GM12878 (cell line): ENCODE measurements around the gene GRIP2. TPM values are rescaled to one million over a fixed set of nuclear protein-coding genes. Genes with fewer than 3 reads are reported as not detected.

Source experiments
- ATAC-seq: fragments of 200-7000 bp; cut with Tn5 transposase; 3 replicates; pipeline ENCODE4 v1.9.1; 2020; ENCODE audit warnings: mild to moderate bottlenecking, moderate library complexity
- BruUV-seq: library from RNA; stranded (reverse); fragments of 400-500 nt; replicated peaks from 2 replicates; lab custom pipeline; 2021; lab: Mats Ljungman, UMichigan
- CTCF ChIA-PET: fragments of 300-600 bp; sonication (Branson Sonifier 250); formaldehyde crosslinking; extraction: SDS; loops from one replicate; lab custom pipeline; 2021; ENCODE audit warnings: inconsistent platforms; lab: Yijun Ruan, JAX
- POLR2A ChIA-PET: fragments of 350-600 bp; formaldehyde crosslinking; extraction: SDS; loops from one replicate; lab custom pipeline; 2021; ENCODE audit warnings: inconsistent platforms; lab: Charles Lee
- RAD21 ChIA-PET: fragments of 300-600 bp; sonication (Branson Sonifier 250); formaldehyde crosslinking; loops from one replicate; lab custom pipeline; 2023; ENCODE audit warnings: antibody characterized with exemption; ENCODE audit not compliant: unreplicated experiment; lab: Charles Lee
- SMC1A ChIA-PET: fragments of 300-600 bp; sonication (Branson Sonifier 250); formaldehyde crosslinking; loops from one replicate; lab custom pipeline; 2023; ENCODE audit not compliant: unreplicated experiment, uncharacterized antibody; lab: Charles Lee
- DNase-seq: peaks from one replicate; pipeline ENCODE4 v3.0.0-alpha.2; 2011; ENCODE audit warnings: low read depth, low spot score
- FAIRE-seq: peaks from 3 replicates; lab custom pipeline; 2011; peaks lifted over from hg19 to GRCh38; lab: Jason Lieb, UNC
- H2AFZ ChIP-seq: 2 replicates; pipeline ENCODE4 v1.6.0; 2011; ENCODE audit warnings: low read depth, low read length, control low read depth; ENCODE audit not compliant: control insufficient read depth
- H3K27ac ChIP-seq: 2 replicates; pipeline ENCODE4 v1.5.1; 2011; ENCODE audit warnings: control low read depth; ENCODE audit not compliant: control insufficient read depth, insufficient read depth
- H3K27me3 ChIP-seq, 2 experiments: replicated peaks in 1 of 2; 2 replicates each; pipeline versions ENCODE4 v1.6.0 to v1.6.1; 2011; ENCODE audit warnings: low read length in 1 of 2; ENCODE audit not compliant: control insufficient read depth in 2 of 2, insufficient read depth in 2 of 2
- H3K36me3 ChIP-seq, 2 experiments: 2 replicates each; pipeline ENCODE4 v1.5.1; 2011; ENCODE audit warnings: low read length in 1 of 2; ENCODE audit not compliant: control insufficient read depth in 2 of 2, insufficient read depth in 2 of 2
- H3K4me1 ChIP-seq: 2 replicates; pipeline ENCODE4 v1.6.1; 2011; ENCODE audit warnings: mild to moderate bottlenecking, low read length, moderate library complexity, mixed read lengths; ENCODE audit not compliant: control insufficient read depth, insufficient read depth
- H3K4me2 ChIP-seq: 2 replicates; pipeline ENCODE4 v1.6.0; 2011; ENCODE audit warnings: control low read depth; ENCODE audit not compliant: control insufficient read depth, insufficient read depth
- H3K4me3 ChIP-seq: fragments of 200-600 bp; sonication (generic); 2 replicates; pipeline ENCODE4 v1.5.1; 2016
- H3K79me2 ChIP-seq: 2 replicates; pipeline ENCODE4 v1.6.0; 2011; ENCODE audit warnings: low read length; ENCODE audit not compliant: control insufficient read depth, insufficient read depth
- H3K9ac ChIP-seq: 2 replicates; pipeline ENCODE4 v1.8.0; 2011; ENCODE audit warnings: low read length, control low read depth, mixed read lengths; ENCODE audit not compliant: control insufficient read depth, insufficient read depth
- H3K9me3 ChIP-seq: replicated peaks from 3 replicates; pipeline ENCODE4 v1.5.1; 2011; ENCODE audit warnings: mild to moderate bottlenecking, low read length; ENCODE audit not compliant: control insufficient read depth, insufficient read depth
- H4K20me1 ChIP-seq: 2 replicates; pipeline ENCODE4 v1.6.0; 2011; ENCODE audit not compliant: control insufficient read depth, insufficient read depth
- ATF3 ChIP-seq: IDR thresholded peaks from 2 replicates; pipeline ENCODE4 v1.6.1; 2011; ENCODE audit warnings: low read depth, mild to moderate bottlenecking, low read length, moderate library complexity, borderline replicate concordance; ENCODE audit errors: extremely low read depth
- CHD4 ChIP-seq: fragments of 200-600 bp; sonication (generic); IDR thresholded peaks from 2 replicates; pipeline ENCODE4 v1.6.1; 2016; ENCODE audit warnings: mild to moderate bottlenecking
- DPF2 ChIP-seq: fragments of 450-650 bp; IDR thresholded peaks from 2 replicates; pipeline ENCODE4 v1.6.1; 2017; ENCODE audit warnings: mild to moderate bottlenecking
- FOXK2 ChIP-seq: fragments of 450-650 bp; IDR thresholded peaks from 2 replicates; pipeline ENCODE4 v1.6.1; 2017; ENCODE audit warnings: mild to moderate bottlenecking, moderate library complexity
- IRF5 ChIP-seq: fragments of 450-650 bp; IDR thresholded peaks from 2 replicates; pipeline ENCODE4 v1.6.1; 2017; ENCODE audit warnings: borderline replicate concordance
- MAX ChIP-seq: IDR thresholded peaks from 2 replicates; pipeline ENCODE4 v1.6.1; 2012; ENCODE audit warnings: low read depth, low read length, improper control_type of control experiment
- RB1 ChIP-seq: fragments of 450-650 bp; formaldehyde crosslinking; IDR thresholded peaks from 2 replicates; pipeline ENCODE4 v1.6.1; 2017; ENCODE audit warnings: mild to moderate bottlenecking, borderline replicate concordance
- SP1 ChIP-seq: IDR thresholded peaks from one replicate; pipeline ENCODE4 v1.6.1; 2011; ENCODE audit warnings: low read depth, low read length
- TCF12 ChIP-seq: IDR thresholded peaks from 2 replicates; pipeline ENCODE4 v1.6.1; 2011; ENCODE audit warnings: low read depth, mild to moderate bottlenecking, low read length
- USF1 ChIP-seq: IDR thresholded peaks from 2 replicates; pipeline ENCODE4 v1.6.1; 2011; ENCODE audit warnings: borderline replicate concordance, low read depth, mild to moderate bottlenecking, moderate library complexity, mixed read lengths, low read length; ENCODE audit not compliant: insufficient read depth; ENCODE audit errors: extremely low read length
- ZBTB11 ChIP-seq: fragments of 450-650 bp; formaldehyde crosslinking; IDR thresholded peaks from 2 replicates; pipeline ENCODE4 v1.5.0; 2022; ENCODE audit warnings: mild to moderate bottlenecking, missing genetic modification characterization
- ZNF217 ChIP-seq: fragments of 450-650 bp; IDR thresholded peaks from 2 replicates; pipeline ENCODE4 v1.6.1; 2017; ENCODE audit warnings: antibody characterized with exemption, mild to moderate bottlenecking
- ZNF384 ChIP-seq: IDR thresholded peaks from 2 replicates; pipeline ENCODE4 v1.6.1; 2012; ENCODE audit warnings: low read depth, mild to moderate bottlenecking, low read length, improper control_type of control experiment, borderline replicate concordance
- ZNF687 ChIP-seq: fragments of 450-650 bp; IDR thresholded peaks from 2 replicates; pipeline ENCODE4 v1.6.1; 2017; ENCODE audit warnings: mild to moderate bottlenecking, moderate library complexity
- ZSCAN29 ChIP-seq: fragments of 450-650 bp; IDR thresholded peaks from 2 replicates; pipeline ENCODE4 v1.6.1; 2017; ENCODE audit warnings: mild to moderate bottlenecking, moderate library complexity
- WGBS: methylation state at CpG from one replicate; pipeline ENCODE4 v1.1.6; 2016; ENCODE audit warnings: low lambda C conversion rate; ENCODE audit not compliant: insufficient replicate concordance, insufficient coverage; ENCODE audit errors: missing lambda C conversion rate; 5-methylcytosine and 5-hydroxymethylcytosine counted together
- in situ Hi-C: fragments of 300-500 bp; cut with MboI; formaldehyde crosslinking; loops from 9 replicates; pipeline ENCODE4 v1.14.3; 2018; ENCODE audit warnings: mixed read lengths
- intact Hi-C: fragments of 100-400 bp; cut with micrococcal nuclease; formaldehyde crosslinking; loops from one replicate; pipeline ENCODE4 v1.14.2; 2022; ENCODE audit not compliant: unreplicated experiment
- polyA plus RNA-seq, 11 experiments: library from polyadenylated mRNA; depleted of rRNA in 4 of 11; unstranded in 6 of 11; stranded (reverse) in 5 of 11; fragments of >200 nt; fragmentation: Nextera tagmentation in 4 of 11; fragmentation: Illumina TruSeq in 1 of 11; extraction: Ambion mirVana in 4 of 11; extraction: Trizol in 1 of 11; gene quantifications; 1 replicate in 1 of 11; 2 replicates in 10 of 11; pipeline versions ENCODE4 v1.2.1 to v1.2.3, GENCODE V29; 2011 to 2016; ENCODE audit warnings: inconsistent platforms in 2 of 11, missing spikeins in 2 of 11, low read depth in 1 of 11
- total RNA-seq, 4 experiments: library from RNA; depleted of rRNA in 3 of 4; stranded (reverse); fragments of >200 nt in 3 of 4; fragmentation: Illumina TruSeq in 1 of 4; extraction: Trizol in 1 of 4; gene quantifications; 2 replicates each; pipeline versions ENCODE4 v1.2.1 to v1.2.3, GENCODE V29; 2013 to 2021

Gene GRIP2
- total and polyA plus RNA-seq, 10 of the 15 experiments (the other 5 are each of a cell fraction or from before 2014, with no cell fraction given), result not detected

- Histone ChIP-seq H3K9ac (no peak overlapping the region), H4K20me1 (no peaks in the 10 kb centered on the region), H3K27ac (no peak overlapping the region), H3K79me2 (no peaks in the 10 kb centered on the region), H3K9me3 (no peaks in the 10 kb centered on the region), H2AFZ (no peak overlapping the region), H3K36me3 (peaks cover 31 to 32% of the 10 kb centered on the region in 2 experiments), H3K4me2 (no peak overlapping the region), H3K27me3 (no peaks in the 10 kb centered on the region), H3K4me3 (no peak overlapping the region), H3K4me1 (no peaks in the 10 kb centered on the region)
- SMC1A ChIA-PET, result no interaction called here
- RAD21 ChIA-PET, result interaction anchor here (0.5 kb wide), 1 partner anchor 59 kb away, joined by 3 read pairs; no protein-coding TSS in a partner anchor
- CTCF ChIA-PET, result no interaction called here
- no peak for DNase-seq
- no peak for ATAC-seq
- in situ Hi-C loops, result no loop called here
- POLR2A ChIA-PET, result no interaction called here
- BruUV-seq, result no TSS peak
- intact Hi-C loops, result no loop called here
- WGBS, result 72% methylated on average over 4 of the region's 4 CpGs
- no peak for FAIRE-seq
- TF ChIP-seq IRF5 (no peak), FOXK2 (no peak), ATF3 (no peak), TCF12 (no peak), DPF2 (no peak), CHD4 (no peak), ZNF687 (no peak), SP1 (no peak), ZNF217 (no peak), USF1 (no peak), ZNF384 (no peak), RB1 (no peak), ZSCAN29 (no peak), MAX (no peak), ZBTB11 (CRISPR knock-in tag) (no peak)
Measured at GRCh38 chr3:14448063-14448462, 92.1 kb downstream of the GRIP2 start.
